Activated CD8-positive, alpha-beta memory T cell treated with anti-CD3 and anti-CD28 coated beads for 4 hours (primary cell): ENCODE results near the gene CNTNAP2.
"Not testable (repeated sequence)": the region's sequence is repeated elsewhere in the genome, so short reads cannot be mapped to it uniquely, and the experiment has no call there.

Source experiments
- DNase-seq, 2 donors: peaks; one replicate each; pipeline ENCODE4 v3.0.0-alpha.2; 2020; ENCODE audit warnings: low read depth in 2 of 2

The CNTNAP2 gene

GRCh38 chr7:146146831-146147486 lies 30.4 kb downstream of the CNTNAP2 start:
- DNase-seq = no peak

GRCh38 chr7:146150153-146150552 lies 33.6 kb downstream of the CNTNAP2 start:
- no peak for DNase-seq

GRCh38 chr7:146172112-146172511 lies 55.5 kb downstream of the CNTNAP2 start:
- DNase-seq = no peak

- DNase-seq = no peak
These were observed 59.1 kb downstream of the CNTNAP2 start for GRCh38 chr7:146175716-146176115.

GRCh38 chr7:146176860-146177259 lies 60.3 kb downstream of the CNTNAP2 start:
- DNase-seq = no peak

GRCh38 chr7:146177301-146177700 lies 60.7 kb downstream of the CNTNAP2 start:
- no peak for DNase-seq

- no peak for DNase-seq
These were observed 69.2 kb downstream of the CNTNAP2 start for GRCh38 chr7:146185844-146186243.

GRCh38 chr7:146191428-146191827 lies 74.8 kb downstream of the CNTNAP2 start:
- DNase-seq = not testable (repeated sequence)

GRCh38 chr7:146201945-146202344 lies 85.3 kb downstream of the CNTNAP2 start:
- DNase-seq = no peak

- no peak for DNase-seq
These were observed 89.7 kb downstream of the CNTNAP2 start for GRCh38 chr7:146206270-146206669.

- DNase-seq = no peak
These were observed 91.9 kb downstream of the CNTNAP2 start for GRCh38 chr7:146208492-146208891.

GRCh38 chr7:146214842-146215241 lies 98.2 kb downstream of the CNTNAP2 start:
- no peak for DNase-seq

GRCh38 chr7:146216396-146217041 lies 99.9 kb downstream of the CNTNAP2 start:
- DNase-seq = no peak

GRCh38 chr7:146223851-146224250 lies 107.2 kb downstream of the CNTNAP2 start:
- DNase-seq = no peak

- DNase-seq = no peak
These were observed 116.0 kb downstream of the CNTNAP2 start for GRCh38 chr7:146232604-146233003.

- DNase-seq = no peak
These were observed 118.6 kb downstream of the CNTNAP2 start for GRCh38 chr7:146235195-146235594.

GRCh38 chr7:146242661-146243060 lies 126.1 kb downstream of the CNTNAP2 start:
- no peak for DNase-seq

GRCh38 chr7:146247991-146248390 lies 131.4 kb downstream of the CNTNAP2 start:
- not testable (repeated sequence) for DNase-seq

GRCh38 chr7:146248744-146249143 lies 132.1 kb downstream of the CNTNAP2 start:
- not testable (repeated sequence) for DNase-seq

- no peak for DNase-seq
These were observed 132.7 kb downstream of the CNTNAP2 start for GRCh38 chr7:146249272-146249671.

- no peak for DNase-seq
These were observed 139.0 kb downstream of the CNTNAP2 start for GRCh38 chr7:146255609-146256008.

- no peak for DNase-seq
These were observed 145.9 kb downstream of the CNTNAP2 start for GRCh38 chr7:146262527-146262926.

- DNase-seq = no peak
These were observed 160.3 kb downstream of the CNTNAP2 start for GRCh38 chr7:146276888-146277287.

GRCh38 chr7:146285418-146285817 lies 168.8 kb downstream of the CNTNAP2 start:
- DNase-seq = no peak
